Chondrocyte (in vitro differentiated cells): Measurements from ENCODE around the gene FOXP1. TPM values are rescaled to one million over a fixed set of nuclear protein-coding genes. Genes with fewer than 3 reads are reported as not detected.

ENCODE experiments used
- DNase-seq: peaks from one replicate; pipeline ENCODE4 v3.0.0; 2021; ENCODE audit warnings: mixed read lengths, low spot score
- H3K27ac Mint-ChIP-seq: one replicate; pipeline ENCODE4 v1.8.0; 2021; ENCODE audit warnings: mild to moderate bottlenecking, moderate library complexity, mixed read lengths; ENCODE audit not compliant: unreplicated experiment
- H3K27me3 Mint-ChIP-seq: 2 replicates; pipeline ENCODE4 v1.8.0; 2021; ENCODE audit warnings: low read depth, mixed read lengths
- H3K36me3 Mint-ChIP-seq: 2 replicates; pipeline ENCODE4 v1.8.0; 2021; ENCODE audit warnings: low read depth, mixed read lengths
- H3K4me1 Mint-ChIP-seq: 2 replicates; pipeline ENCODE4 v1.8.0; 2021; ENCODE audit warnings: low read depth, mild to moderate bottlenecking, mixed read lengths
- H3K4me3 Mint-ChIP-seq: one replicate; pipeline ENCODE4 v1.8.0; 2021; ENCODE audit warnings: mild to moderate bottlenecking, moderate library complexity, mixed read lengths; ENCODE audit not compliant: unreplicated experiment
- H3K9me3 Mint-ChIP-seq: 2 replicates; pipeline ENCODE4 v1.8.0; 2021; ENCODE audit warnings: low read depth, mixed read lengths
- CTCF ChIP-seq: fragments of 200-600 bp; sonication (generic); IDR thresholded peaks from 2 replicates; pipeline ENCODE4 v1.5.0; 2021; ENCODE audit warnings: antibody characterized with exemption, mild to moderate bottlenecking, moderate library complexity
- total RNA-seq: library from RNA; stranded (reverse); gene quantifications from 3 replicates; pipeline ENCODE4 v1.2.1, GENCODE V29; 2021

FOXP1 gene
- total RNA-seq, 1 donor from 2014 or later = 206 TPM

DNA sequence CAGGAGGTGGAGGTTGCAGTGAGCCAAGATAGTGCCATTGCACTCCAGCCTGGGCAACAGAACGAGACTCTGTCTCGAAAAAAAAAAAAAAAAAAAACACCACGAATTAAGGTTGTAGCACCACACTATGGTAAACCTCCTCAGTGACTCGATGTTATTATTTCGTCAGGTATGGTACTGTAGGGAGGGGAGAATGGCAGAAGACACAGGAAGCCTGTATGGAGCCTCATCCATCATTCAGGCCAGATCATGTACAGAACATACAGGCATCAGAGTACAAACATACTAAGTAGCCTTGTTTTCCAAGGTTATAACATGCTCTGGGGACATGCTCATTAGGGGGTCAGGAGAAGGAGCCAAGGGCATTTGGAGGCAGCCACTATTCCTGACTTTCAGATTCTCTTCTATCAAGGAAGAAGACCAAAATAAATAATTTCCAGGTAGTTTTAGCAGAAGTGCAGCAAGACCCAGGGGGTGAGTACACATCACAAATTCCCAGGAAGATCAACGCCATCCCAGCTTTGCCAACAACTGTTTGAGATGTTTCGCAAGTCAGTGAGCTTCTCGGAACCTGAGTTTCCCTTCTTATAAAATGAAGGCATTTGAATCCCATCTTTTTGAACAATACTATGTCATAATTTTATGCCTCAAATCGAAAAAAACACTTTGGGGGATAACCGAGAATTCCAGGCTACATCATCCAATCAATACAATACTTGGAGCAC lies 79.8 kb downstream of the FOXP1 start:
- no peak for DNase-seq
- peak overlapping the region; percentile 45 for H3K4me3 Mint-ChIP-seq
- H3K9me3 Mint-ChIP-seq = no peaks in the 10 kb centered on the region
- peaks cover 12% of the 10 kb centered on the region for H3K36me3 Mint-ChIP-seq
- TF ChIP-seq CTCF = no peak
- peak overlapping the region; percentile 98 for H3K27ac Mint-ChIP-seq
- peaks cover 68% of the 10 kb centered on the region for H3K4me1 Mint-ChIP-seq
- H3K27me3 Mint-ChIP-seq = no peaks in the 10 kb centered on the region

- no peak for TF ChIP-seq CTCF
- Mint-ChIP-seq H3K36me3 (peaks cover 11% of the 10 kb centered on the region), H3K27me3 (no peaks in the 10 kb centered on the region), H3K4me3 (no peak overlapping the region), H3K27ac (peak overlapping the region; percentile 98), H3K4me1 (peaks cover 83% of the 10 kb centered on the region), H3K9me3 (no peaks in the 10 kb centered on the region)
- no peak for DNase-seq
Measured at GRCh38 chr3:71502066-71502625, 81.4 kb downstream of the FOXP1 start.

DNA sequence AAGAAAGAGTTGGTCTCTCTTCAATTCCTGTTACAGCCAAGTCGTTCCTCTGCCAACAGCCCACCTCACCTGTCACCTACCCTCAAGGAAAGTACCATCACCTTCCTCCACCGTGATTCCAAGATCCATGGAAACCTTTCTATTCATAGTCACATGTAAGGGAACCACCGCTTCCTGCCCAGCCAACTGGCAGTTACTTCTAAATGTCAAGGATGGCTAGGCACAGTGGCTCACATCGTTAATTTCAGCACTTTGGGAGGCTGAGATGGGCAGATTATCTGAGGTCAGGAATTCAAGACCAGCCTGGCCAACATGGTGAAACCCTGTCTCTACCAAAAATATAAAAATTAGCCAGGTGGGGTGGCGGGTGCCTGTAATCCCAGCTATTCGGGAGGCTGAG lies 82.8 kb downstream of the FOXP1 start:
- no peak for TF ChIP-seq CTCF
- H3K4me3 Mint-ChIP-seq = no peak overlapping the region
- peaks cover 8% of the 10 kb centered on the region for H3K36me3 Mint-ChIP-seq
- DNase-seq = no peak
- no peaks in the 10 kb centered on the region for H3K27me3 Mint-ChIP-seq
- H3K9me3 Mint-ChIP-seq = no peaks in the 10 kb centered on the region
- no peak overlapping the region for H3K27ac Mint-ChIP-seq
- H3K4me1 Mint-ChIP-seq = peaks cover 85% of the 10 kb centered on the region

DNA sequence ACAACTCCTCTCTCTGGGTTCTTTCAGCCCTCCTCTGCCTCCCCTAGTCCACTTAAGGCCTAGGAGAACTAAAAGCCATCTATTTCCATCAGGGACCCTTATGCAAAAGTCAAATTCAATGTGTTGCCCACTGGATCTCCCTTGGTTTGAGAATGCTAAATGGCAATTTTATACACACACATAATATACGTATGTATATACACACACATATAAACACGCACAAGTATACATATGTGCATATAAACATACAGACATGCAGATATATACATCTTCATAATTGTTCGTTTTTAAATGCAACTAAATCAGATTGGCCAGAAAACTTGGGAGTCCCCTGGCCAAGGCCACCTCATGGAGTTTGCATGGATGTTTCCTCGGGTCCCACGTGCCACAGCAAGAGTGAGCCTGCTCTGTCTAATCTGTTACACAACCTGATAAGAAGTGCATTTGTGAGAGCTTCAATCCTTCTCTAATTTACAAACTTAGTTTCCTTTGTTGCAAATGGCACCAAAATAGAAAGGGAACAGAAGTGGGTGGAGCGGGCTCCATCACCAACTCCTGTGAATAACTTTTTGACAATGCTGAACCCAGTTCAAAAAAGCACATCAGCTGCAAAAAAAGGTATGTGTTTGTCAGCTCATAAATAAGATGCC lies 84.2 kb downstream of the FOXP1 start:
- Mint-ChIP-seq H3K9me3 (no peaks in the 10 kb centered on the region), H3K27ac (no peak overlapping the region), H3K36me3 (peaks cover 5% of the 10 kb centered on the region), H3K4me3 (no peak overlapping the region), H3K4me1 (peaks cover 83% of the 10 kb centered on the region), H3K27me3 (no peaks in the 10 kb centered on the region)
- TF ChIP-seq CTCF = no peak
- DNase-seq = no peak

DNA sequence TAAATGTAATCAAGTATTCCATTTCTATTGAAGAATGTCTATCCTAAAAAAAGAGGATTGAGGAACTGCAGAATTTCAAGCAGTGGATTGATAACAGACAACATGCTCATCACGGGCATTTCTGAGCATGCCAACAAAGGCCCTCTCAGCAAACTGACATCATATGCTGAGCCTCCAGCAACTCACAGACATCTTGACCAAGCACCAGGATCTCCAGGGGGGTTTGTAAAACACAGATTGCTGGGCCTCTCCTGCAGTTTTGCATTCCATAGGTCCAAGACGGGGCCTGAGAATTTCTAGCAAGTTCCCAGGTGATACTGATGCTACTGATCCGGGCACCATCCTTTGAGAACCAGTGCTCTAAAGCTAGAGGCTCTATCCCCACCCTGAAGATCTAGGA lies 85.0 kb downstream of the FOXP1 start:
- H3K4me3 Mint-ChIP-seq = no peak overlapping the region
- no peaks in the 10 kb centered on the region for H3K9me3 Mint-ChIP-seq
- H3K4me1 Mint-ChIP-seq = peaks cover 75% of the 10 kb centered on the region
- H3K36me3 Mint-ChIP-seq = peaks cover 5% of the 10 kb centered on the region
- H3K27ac Mint-ChIP-seq = peak overlapping the region; percentile 98
- no peak for DNase-seq
- TF ChIP-seq CTCF = no peak
- no peaks in the 10 kb centered on the region for H3K27me3 Mint-ChIP-seq
